ENCODE measurements around the gene NCK1.

DNA sequence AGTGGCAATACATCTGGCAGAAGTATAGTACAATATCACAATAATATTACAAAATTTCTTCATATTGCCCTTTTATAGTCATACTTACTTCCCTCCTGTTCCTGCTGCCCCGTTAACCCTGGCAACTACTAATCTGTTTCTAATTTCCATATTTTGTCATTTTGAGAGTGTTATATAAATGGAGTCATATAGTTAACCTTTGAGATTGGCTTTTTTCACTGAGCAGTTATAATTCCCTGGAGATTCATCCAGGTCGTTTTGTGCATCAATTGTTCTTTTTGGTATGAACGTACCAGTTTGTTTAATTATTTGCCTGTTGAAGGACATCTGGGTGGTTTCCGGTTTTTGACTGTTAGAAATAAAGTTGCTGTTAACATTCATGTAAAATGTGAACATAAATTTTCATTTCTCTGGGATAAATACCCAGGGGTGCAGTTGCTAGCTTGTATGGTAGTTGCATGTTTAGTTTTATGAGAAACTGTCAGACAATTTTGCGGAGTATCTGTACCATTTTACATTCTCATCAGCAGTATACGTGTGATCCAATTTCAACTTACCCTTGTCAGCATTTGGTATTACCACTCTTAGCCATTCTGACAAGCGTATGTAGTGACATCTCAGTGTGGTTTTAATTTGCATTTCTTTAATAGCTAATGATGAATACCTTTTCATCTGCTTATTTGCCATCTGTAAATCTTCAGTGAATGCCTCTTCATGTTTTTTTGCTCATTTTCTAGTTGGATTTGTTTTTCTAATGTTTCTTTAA, 63.6 kb downstream of the NCK1 start:
- no peak for TF ChIP-seq ZNF384 (IDR thresholded peaks at IDR 0.05)
- TF ChIP-seq SP1 (IDR thresholded peaks at IDR 0.05): no peak

All from HEK293T (cell line).